ENCODE results near the gene TBPL2.

Gene TBPL2

DNA sequence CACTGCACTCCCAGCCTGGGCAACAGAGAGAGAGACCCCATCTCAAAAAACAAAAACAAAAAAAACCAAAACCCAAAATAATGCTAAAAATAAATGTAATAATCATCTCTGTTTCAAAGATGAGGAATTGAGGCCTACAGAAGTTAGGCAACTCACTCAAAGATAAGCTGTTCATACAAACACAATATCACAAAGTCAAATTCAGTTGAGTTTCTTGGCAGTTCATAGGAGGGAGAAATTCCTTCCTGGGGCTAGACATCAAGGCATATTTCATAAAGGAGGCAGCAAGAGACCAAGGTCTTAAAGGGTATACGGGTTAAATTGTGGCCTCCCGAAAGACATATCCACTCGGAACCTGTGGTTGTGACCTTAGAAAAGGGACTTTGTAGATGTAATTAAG, 8.7 kb upstream of the TBPL2 start:
- peaks cover 47% of the 10 kb centered on the region for H3K4me1 Mint-ChIP-seq
- H3K4me3 Mint-ChIP-seq, result no peak overlapping the region
- TF ChIP-seq, protein P1, sequence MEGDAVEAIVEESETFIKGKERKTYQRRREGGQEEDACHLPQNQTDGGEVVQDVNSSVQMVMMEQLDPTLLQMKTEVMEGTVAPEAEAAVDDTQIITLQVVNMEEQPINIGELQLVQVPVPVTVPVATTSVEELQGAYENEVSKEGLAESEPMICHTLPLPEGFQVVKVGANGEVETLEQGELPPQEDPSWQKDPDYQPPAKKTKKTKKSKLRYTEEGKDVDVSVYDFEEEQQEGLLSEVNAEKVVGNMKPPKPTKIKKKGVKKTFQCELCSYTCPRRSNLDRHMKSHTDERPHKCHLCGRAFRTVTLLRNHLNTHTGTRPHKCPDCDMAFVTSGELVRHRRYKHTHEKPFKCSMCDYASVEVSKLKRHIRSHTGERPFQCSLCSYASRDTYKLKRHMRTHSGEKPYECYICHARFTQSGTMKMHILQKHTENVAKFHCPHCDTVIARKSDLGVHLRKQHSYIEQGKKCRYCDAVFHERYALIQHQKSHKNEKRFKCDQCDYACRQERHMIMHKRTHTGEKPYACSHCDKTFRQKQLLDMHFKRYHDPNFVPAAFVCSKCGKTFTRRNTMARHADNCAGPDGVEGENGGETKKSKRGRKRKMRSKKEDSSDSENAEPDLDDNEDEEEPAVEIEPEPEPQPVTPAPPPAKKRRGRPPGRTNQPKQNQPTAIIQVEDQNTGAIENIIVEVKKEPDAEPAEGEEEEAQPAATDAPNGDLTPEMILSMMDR (IDR thresholded peaks at IDR 0.05; ENCODE audit: unreplicated experiment in 3 of 3), result no peak
- no peaks in the 10 kb centered on the region for H3K27me3 Mint-ChIP-seq (ENCODE audit: low read depth)
- H3K27ac Mint-ChIP-seq, result no peak overlapping the region
- H3K36me3 Mint-ChIP-seq (ENCODE audit: low read depth), result no peaks in the 10 kb centered on the region
- H3K9me3 Mint-ChIP-seq, result no peaks in the 10 kb centered on the region

- H3K4me1 Mint-ChIP-seq, result peaks cover 42% of the 10 kb centered on the region
- H3K4me3 Mint-ChIP-seq, result no peak overlapping the region
- no peaks in the 10 kb centered on the region for H3K36me3 Mint-ChIP-seq (ENCODE audit: low read depth)
- H3K9me3 Mint-ChIP-seq, result no peaks in the 10 kb centered on the region
- H3K27me3 Mint-ChIP-seq (ENCODE audit: low read depth), result no peaks in the 10 kb centered on the region
- peak overlapping the region in 1 of 3 experiments; percentile 7 for H3K27ac Mint-ChIP-seq
- TF ChIP-seq, protein P1 (IDR thresholded peaks at IDR 0.05; ENCODE audit: unreplicated experiment in 3 of 3), result no peak
Observed at GRCh38 chr14:55448141-55448614, 7.8 kb upstream of the TBPL2 start.

- Mint-ChIP-seq H3K27ac (no peak overlapping the region), H3K4me3 (no peak overlapping the region), H3K36me3 (ENCODE audit: low read depth) (no peaks in the 10 kb centered on the region), H3K9me3 (no peaks in the 10 kb centered on the region), H3K27me3 (ENCODE audit: low read depth) (peaks cover 4% of the 10 kb centered on the region), H3K4me1 (peaks cover 39% of the 10 kb centered on the region)
- TF ChIP-seq, protein P1 (IDR thresholded peaks at IDR 0.05; ENCODE audit: unreplicated experiment in 3 of 3), result no peak
Observed at GRCh38 chr14:55446833-55447232, 6.4 kb upstream of the TBPL2 start.

DNA sequence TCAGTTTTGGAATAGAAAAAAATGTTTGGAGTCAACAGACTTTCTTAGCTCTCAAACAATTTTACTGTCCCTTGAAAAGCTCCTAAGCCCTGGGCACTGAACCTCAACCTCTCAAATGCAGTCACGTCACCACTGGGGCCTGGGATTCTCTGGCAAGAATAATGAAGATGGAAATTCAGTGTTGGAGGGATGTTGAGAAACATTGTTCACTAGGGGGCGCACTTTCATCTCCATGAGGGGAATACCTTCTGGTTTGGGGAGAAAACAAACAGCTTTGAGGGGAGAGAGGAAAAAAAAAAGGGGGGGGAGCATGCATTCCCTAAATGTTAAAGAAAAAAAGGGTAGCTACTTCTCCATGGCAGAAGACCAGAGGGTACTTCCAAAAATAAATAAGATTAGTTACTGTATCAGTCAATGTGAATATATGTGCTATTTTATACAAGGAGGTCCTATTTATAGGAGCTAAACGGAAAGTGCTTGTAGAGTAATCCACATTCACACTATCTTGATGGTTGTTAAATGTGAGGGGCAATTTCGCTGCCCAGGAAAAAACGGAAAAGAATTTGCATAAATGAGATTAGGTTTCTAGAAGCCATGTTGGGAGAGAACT, 5.8 kb upstream of the TBPL2 start:
- peaks cover 4% of the 10 kb centered on the region for H3K27me3 Mint-ChIP-seq (ENCODE audit: low read depth)
- H3K4me3 Mint-ChIP-seq, result no peak overlapping the region
- no peak overlapping the region for H3K27ac Mint-ChIP-seq
- no peaks in the 10 kb centered on the region for H3K9me3 Mint-ChIP-seq
- TF ChIP-seq, protein P1 (IDR thresholded peaks at IDR 0.05; ENCODE audit: unreplicated experiment in 3 of 3), result peak; percentile 57 to 77 (median 67)
- no peaks in the 10 kb centered on the region for H3K36me3 Mint-ChIP-seq (ENCODE audit: low read depth)
- peaks cover 36% of the 10 kb centered on the region for H3K4me1 Mint-ChIP-seq

DNA sequence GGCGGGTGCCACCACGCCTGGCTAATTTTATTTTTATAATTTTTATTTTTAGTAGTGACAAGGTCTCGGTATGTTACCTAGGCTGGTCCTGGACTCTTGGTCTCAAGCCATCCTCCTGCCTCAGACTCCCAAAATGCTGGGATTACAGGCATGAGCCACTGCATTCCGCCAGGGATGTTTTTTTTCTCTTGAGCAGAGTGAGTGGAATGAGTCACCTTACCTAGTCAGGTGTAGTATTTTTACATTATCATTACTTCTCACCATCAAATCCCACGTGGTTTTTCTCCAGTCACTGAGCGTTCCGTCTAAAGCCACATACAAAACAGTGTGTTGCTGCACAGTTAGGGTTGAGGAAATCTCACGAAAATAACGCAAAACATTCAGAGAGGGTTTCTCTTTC, 870 bp upstream of the TBPL2 start:
- no peaks in the 10 kb centered on the region for H3K36me3 Mint-ChIP-seq (ENCODE audit: low read depth)
- TF ChIP-seq, protein P1 (IDR thresholded peaks at IDR 0.05; ENCODE audit: unreplicated experiment in 3 of 3), result no peak
- peaks cover 4% of the 10 kb centered on the region for H3K4me1 Mint-ChIP-seq
- no peak overlapping the region for H3K27ac Mint-ChIP-seq
- no peaks in the 10 kb centered on the region for H3K9me3 Mint-ChIP-seq
- H3K4me3 Mint-ChIP-seq, result no peak overlapping the region
- H3K27me3 Mint-ChIP-seq (ENCODE audit: low read depth), result peaks cover 17% of the 10 kb centered on the region

DNA sequence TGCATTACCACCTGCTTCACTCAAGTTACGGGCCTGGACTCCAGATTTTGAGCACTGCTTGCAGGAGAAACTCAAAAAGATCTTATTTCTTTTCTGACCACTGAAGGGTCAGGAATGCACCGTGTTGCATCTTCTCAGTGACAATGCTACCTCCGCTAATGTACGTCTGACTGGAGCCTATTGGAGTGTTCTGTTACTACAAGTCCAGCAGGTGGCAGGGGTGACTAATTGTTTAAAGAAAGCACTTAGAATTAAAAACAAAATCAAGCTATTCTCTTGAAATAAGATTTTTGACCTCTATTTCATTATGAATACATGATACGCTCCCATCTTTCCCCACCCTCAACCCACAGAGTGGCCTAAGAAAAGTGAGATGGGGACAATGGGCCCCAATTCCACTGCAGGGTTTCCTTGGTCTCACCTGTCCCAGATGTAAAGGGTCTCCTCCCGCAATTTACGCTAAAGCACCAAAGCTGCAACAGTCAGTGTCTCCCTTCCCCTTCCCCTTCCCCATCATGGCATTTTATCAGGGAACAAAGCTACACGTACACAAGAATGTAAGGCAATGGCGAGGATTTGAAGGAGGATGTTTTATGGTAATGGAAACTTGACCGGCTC, 2.2 kb downstream of the TBPL2 start:
- peaks cover 22% of the 10 kb centered on the region for H3K27me3 Mint-ChIP-seq (ENCODE audit: low read depth)
- H3K4me1 Mint-ChIP-seq, result no peaks in the 10 kb centered on the region
- H3K36me3 Mint-ChIP-seq (ENCODE audit: low read depth), result no peaks in the 10 kb centered on the region
- TF ChIP-seq, protein P1 (IDR thresholded peaks at IDR 0.05; ENCODE audit: unreplicated experiment in 3 of 3), result peak; percentile 58 to 64 (median 64)
- H3K9me3 Mint-ChIP-seq, result no peaks in the 10 kb centered on the region
- H3K27ac Mint-ChIP-seq, result no peak overlapping the region
- no peak overlapping the region for H3K4me3 Mint-ChIP-seq
